Panc1 (cell line): ENCODE data around the gene MGST2. TPM values are rescaled to one million over a fixed set of nuclear protein-coding genes. Genes with fewer than 3 reads are reported as not detected.

Experiments used
- ATAC-seq: fragments of 200-7000 bp; cut with Tn5 transposase; 2 replicates; pipeline ENCODE4 v1.9.1; 2020; ENCODE audit warnings: mild to moderate bottlenecking, moderate library complexity
- BruUV-seq: library from RNA; stranded (reverse); fragments of 400-500 nt; replicated peaks from 2 replicates; lab custom pipeline; 2021; lab: Mats Ljungman, UMichigan
- CTCF ChIA-PET: fragments of 300-600 bp; sonication (Branson Sonifier 250); formaldehyde crosslinking; loops from one replicate; lab custom pipeline; 2022; ENCODE audit warnings: antibody characterized with exemption; lab: Charles Lee
- POLR2A ChIA-PET: fragments of 300-600 bp; sonication (Branson Sonifier 250); formaldehyde crosslinking; loops from one replicate; lab custom pipeline; 2022; ENCODE audit warnings: antibody characterized with exemption; lab: Charles Lee
- DNase-seq: peaks from one replicate; pipeline ENCODE4 v3.0.0-alpha.2; 2010; ENCODE audit warnings: low read depth, low spot score
- H3K27ac ChIP-seq: 2 replicates; pipeline ENCODE4 v1.5.1; 2011; ENCODE audit warnings: mild to moderate bottlenecking, low read length, inconsistent platforms
- H3K27me3 ChIP-seq: fragments of 200-500 bp; sonication (Bioruptor generic); 2 replicates; pipeline ENCODE4 v1.6.0; 2014; ENCODE audit warnings: low read length, inconsistent platforms; ENCODE audit not compliant: control insufficient read depth, insufficient read depth
- H3K36me3 ChIP-seq: fragments of 200-500 bp; sonication (Bioruptor generic); 2 replicates; pipeline ENCODE4 v1.5.1; 2014; ENCODE audit warnings: inconsistent platforms, mild to moderate bottlenecking, low read length, moderate library complexity; ENCODE audit not compliant: control insufficient read depth, insufficient read depth
- H3K4me1 ChIP-seq: 2 replicates; pipeline ENCODE4 v1.5.1; 2011; ENCODE audit warnings: inconsistent platforms, mild to moderate bottlenecking, low read length, moderate library complexity; ENCODE audit not compliant: control insufficient read depth, insufficient read depth
- H3K4me3 ChIP-seq, 2 experiments: 2 replicates each; pipeline ENCODE4 v1.5.1; 2011 to 2012; ENCODE audit warnings: low read depth in 2 of 2, low read length in 2 of 2, mild to moderate bottlenecking in 2 of 2, inconsistent platforms in 1 of 2, moderate library complexity in 1 of 2
- H3K9me3 ChIP-seq: fragments of 200-500 bp; sonication (Bioruptor generic); 2 replicates; pipeline ENCODE4 v1.5.1; 2014; ENCODE audit warnings: low read depth, mild to moderate bottlenecking, inconsistent platforms, low read length, moderate library complexity; ENCODE audit not compliant: control insufficient read depth, insufficient read depth
- CTCF ChIP-seq: fragments of 450-650 bp; IDR thresholded peaks from 2 replicates; pipeline ENCODE4 v1.5.1; 2017; ENCODE audit warnings: mild to moderate bottlenecking
- POLR2AphosphoS5 ChIP-seq: IDR thresholded peaks from 2 replicates; pipeline ENCODE4 v1.6.1; 2012; ENCODE audit warnings: mild to moderate bottlenecking, low read depth, low read length, moderate library complexity
- REST ChIP-seq, 2 experiments: IDR thresholded peaks; 2 replicates each; pipeline ENCODE4 v1.6.1; 2011 to 2012; ENCODE audit warnings: low read depth in 2 of 2, control low read depth in 1 of 2, low read length in 1 of 2, mild to moderate bottlenecking in 1 of 2, moderate library complexity in 1 of 2; ENCODE audit not compliant: insufficient read depth in 1 of 2
- SIN3A ChIP-seq: IDR thresholded peaks from 2 replicates; pipeline ENCODE4 v1.6.1; 2012; ENCODE audit warnings: low read depth, mild to moderate bottlenecking, low read length, moderate library complexity, borderline replicate concordance; ENCODE audit not compliant: insufficient read depth
- TCF7L2 ChIP-seq: IDR thresholded peaks from 2 replicates; pipeline ENCODE4 v1.6.1; 2011; ENCODE audit warnings: mild to moderate bottlenecking, low read depth, low read length, inconsistent platforms
- in situ Hi-C: cut with HindIII; loops from 2 replicates; pipeline ENCODE4 v1.10.0; 2016; ENCODE audit warnings: low sequenced_read_pairs, low pct_unique_long_range_greater_than_20kb
- intact Hi-C: fragments of 100-400 bp; cut with micrococcal nuclease; formaldehyde crosslinking; loops from one replicate; pipeline ENCODE4 v1.10.0; 2022; ENCODE audit not compliant: unreplicated experiment
- total RNA-seq: library from RNA; stranded (reverse); gene quantifications from one replicate; pipeline ENCODE4 v1.2.1, GENCODE V29; 2021; ENCODE audit not compliant: unreplicated experiment

MGST2 gene
- total RNA-seq, 1 experiment from 2014 or later = 17.4 TPM

GRCh38 chr4:139676365-139676764 is 10.7 kb downstream of the MGST2 start:
- intact Hi-C loops = no loop called here
- TF ChIP-seq POLR2AphosphoS5 = no peak
- no peak for TF ChIP-seq SIN3A
- Histone ChIP-seq H3K27me3 (no peaks in the 10 kb centered on the region), H3K36me3 (no peaks in the 10 kb centered on the region), H3K4me1 (no peaks in the 10 kb centered on the region), H3K4me3 (no peak overlapping the region), H3K9me3 (no peaks in the 10 kb centered on the region), H3K27ac (no peak overlapping the region)
- BruUV-seq = no TSS peak
- ChIA-PET POLR2A (no interaction called here), CTCF (no interaction called here)
- no peak for DNase-seq
- no peak for ATAC-seq
- in situ Hi-C loops = no loop called here

- Histone ChIP-seq H3K27me3 (no peaks in the 10 kb centered on the region), H3K4me3 (no peak overlapping the region), H3K9me3 (no peaks in the 10 kb centered on the region), H3K36me3 (no peaks in the 10 kb centered on the region), H3K27ac (no peak overlapping the region), H3K4me1 (no peaks in the 10 kb centered on the region)
- ChIA-PET CTCF (interaction anchor here (0.7 kb wide), 1 partner anchor 654 kb away, joined by 6 read pairs; no protein-coding TSS in a partner anchor), POLR2A (no interaction called here)
- BruUV-seq = no TSS peak
- TF ChIP-seq POLR2AphosphoS5 (no peak), TCF7L2 (no peak), CTCF (no peak), REST (IDR thresholded peaks at IDR 0.05; ENCODE audit: insufficient read depth in 1 of 2, low read depth in 2 of 2, low read length in 1 of 2) (no peak), SIN3A (no peak)
- ATAC-seq (no peak), DNase-seq (no peak)
- in situ Hi-C loops = no loop called here
- intact Hi-C loops = no loop called here
These were observed 11.4 kb downstream of the MGST2 start for GRCh38 chr4:139676913-139677585.

- no TSS peak for BruUV-seq
- CTCF ChIA-PET = no interaction called here
- H3K27me3 ChIP-seq = no peaks in the 10 kb centered on the region
- ATAC-seq = no peak
- in situ Hi-C loops = no loop called here
- intact Hi-C loops = no loop called here
- POLR2A ChIA-PET = no interaction called here
- no peaks in the 10 kb centered on the region for H3K4me1 ChIP-seq
- no peaks in the 10 kb centered on the region for H3K36me3 ChIP-seq
- no peak for TF ChIP-seq SIN3A
- TF ChIP-seq TCF7L2 = no peak
- no peak for TF ChIP-seq POLR2AphosphoS5
- no peak for TF ChIP-seq REST (IDR thresholded peaks at IDR 0.05; ENCODE audit: insufficient read depth in 1 of 2, low read depth in 2 of 2, low read length in 1 of 2)
- no peak for TF ChIP-seq CTCF
- H3K4me3 ChIP-seq = no peak overlapping the region
- H3K27ac ChIP-seq = no peak overlapping the region
- DNase-seq = no peak
- H3K9me3 ChIP-seq = no peaks in the 10 kb centered on the region
These were observed 16.7 kb downstream of the MGST2 start for GRCh38 chr4:139682309-139682708.
